Naive thymus-derived CD4-positive, alpha-beta T cell (primary cell): ENCODE measurements around the gene HDAC5. TPM values are rescaled to one million over a fixed set of nuclear protein-coding genes. Genes with fewer than 3 reads are reported as not detected.
"Not testable (repeated sequence)": the region's sequence is repeated elsewhere in the genome, so short reads cannot be mapped to it uniquely, and the experiment has no call there.

Source experiments
- ATAC-seq: fragments of 150-1000 bp; cut with Tn5 transposase; 2 replicates; pipeline ENCODE4 v1.10.0; 2021; ENCODE audit warnings: mild to moderate bottlenecking, moderate library complexity
- CTCF ChIA-PET: fragments of 350-600 bp; sonication (Branson Sonifier 250); formaldehyde crosslinking; loops from one replicate; lab custom pipeline; 2021; ENCODE audit warnings: antibody characterized with exemption; lab: Charles Lee
- POLR2A ChIA-PET: fragments of 350-600 bp; sonication (Branson Sonifier 250); formaldehyde crosslinking; loops from one replicate; lab custom pipeline; 2021; ENCODE audit warnings: antibody characterized with exemption, inconsistent platforms; lab: Charles Lee
- DNase-seq, 9 donors: peaks; one replicate each; pipeline versions ENCODE4 v3.0.0 to v3.0.0-alpha.2; 2020 to 2022; ENCODE audit warnings: mixed read lengths in 1 of 9
- H3K27ac ChIP-seq: one replicate; pipeline ENCODE4 v1.7.0; 2013; ENCODE audit warnings: mild to moderate bottlenecking, low read depth, low read length, moderate library complexity
- H3K27me3 ChIP-seq, 2 donors: one replicate each; pipeline ENCODE4 v1.7.0; 2013; ENCODE audit warnings: low read length in 2 of 2, mild to moderate bottlenecking in 2 of 2, moderate library complexity in 2 of 2; ENCODE audit not compliant: control insufficient read depth in 2 of 2, insufficient read depth in 2 of 2
- H3K36me3 ChIP-seq, 3 experiments: 1 replicate in 2 of 3; 2 replicates in 1 of 3; pipeline ENCODE4 v1.7.0; 2013; ENCODE audit warnings: low read length in 3 of 3, mild to moderate bottlenecking in 3 of 3, moderate library complexity in 1 of 3; ENCODE audit not compliant: insufficient read depth in 3 of 3, control insufficient read depth in 2 of 3
- H3K4me1 ChIP-seq, 2 donors: one replicate each; pipeline ENCODE4 v1.7.0; 2013; ENCODE audit warnings: low read length in 2 of 2, mild to moderate bottlenecking in 2 of 2, moderate library complexity in 1 of 2; ENCODE audit not compliant: control insufficient read depth in 2 of 2, insufficient read depth in 2 of 2
- H3K4me3 ChIP-seq: 2 replicates; pipeline ENCODE4 v1.7.0; 2013; ENCODE audit warnings: mild to moderate bottlenecking, low read length
- H3K9me3 ChIP-seq, 3 experiments: 1 replicate in 2 of 3; 2 replicates in 1 of 3; pipeline ENCODE4 v1.7.0; 2013; ENCODE audit warnings: low read length in 3 of 3; ENCODE audit not compliant: control insufficient read depth in 2 of 3
- H3K27ac Mint-ChIP-seq, 9 donors: one replicate each; pipeline ENCODE4 v1.8.0; 2020 to 2022; ENCODE audit warnings: mixed read lengths in 9 of 9, mild to moderate bottlenecking in 8 of 9, moderate library complexity in 5 of 9, inconsistent platforms in 2 of 9
- H3K27me3 Mint-ChIP-seq, 5 donors: one replicate each; pipeline ENCODE4 v1.8.0; 2021 to 2022; ENCODE audit warnings: mixed read lengths in 5 of 5, mild to moderate bottlenecking in 1 of 5
- H3K36me3 Mint-ChIP-seq, 5 donors: one replicate each; pipeline ENCODE4 v1.8.0; 2020 to 2022; ENCODE audit warnings: mixed read lengths in 5 of 5, mild to moderate bottlenecking in 3 of 5, inconsistent platforms in 1 of 5
- H3K4me1 Mint-ChIP-seq, 7 donors: one replicate each; pipeline ENCODE4 v1.8.0; 2020 to 2022; ENCODE audit warnings: mixed read lengths in 7 of 7, mild to moderate bottlenecking in 3 of 7, inconsistent platforms in 1 of 7
- H3K4me3 Mint-ChIP-seq, 10 donors: one replicate each; pipeline ENCODE4 v1.8.0; 2020 to 2022; ENCODE audit warnings: mild to moderate bottlenecking in 10 of 10, mixed read lengths in 10 of 10, moderate library complexity in 6 of 10, inconsistent platforms in 2 of 10
- H3K9me3 Mint-ChIP-seq, 11 donors: one replicate each; pipeline ENCODE4 v1.8.0; 2020 to 2022; ENCODE audit warnings: mixed read lengths in 11 of 11, mild to moderate bottlenecking in 4 of 11, inconsistent platforms in 1 of 11, moderate library complexity in 1 of 11
- intact Hi-C, 2 donors: fragments of 100-400 bp; cut with micrococcal nuclease; formaldehyde crosslinking; loops; one replicate each; pipeline ENCODE4 v1.15.1; 2023
- polyA plus RNA-seq, 2 donors: library from polyadenylated mRNA; unstranded; fragments of 300-500 nt; fragmentation: Illumina TruSeq; gene quantifications; one replicate each; pipeline ENCODE4 v1.2.3, GENCODE V29; 2021
- total RNA-seq, 6 experiments: library from RNA in 5 of 6; stranded (reverse) in 5 of 6; gene quantifications; 1 replicate in 5 of 6; 2 replicates in 1 of 6; pipeline ENCODE4 v1.2.3 and lab custom pipeline; 2021 to 2026

The HDAC5 gene
- total and polyA plus RNA-seq, 7 experiments from 2014 or later = 15.2 to 106 (median 67.1) TPM

DNA sequence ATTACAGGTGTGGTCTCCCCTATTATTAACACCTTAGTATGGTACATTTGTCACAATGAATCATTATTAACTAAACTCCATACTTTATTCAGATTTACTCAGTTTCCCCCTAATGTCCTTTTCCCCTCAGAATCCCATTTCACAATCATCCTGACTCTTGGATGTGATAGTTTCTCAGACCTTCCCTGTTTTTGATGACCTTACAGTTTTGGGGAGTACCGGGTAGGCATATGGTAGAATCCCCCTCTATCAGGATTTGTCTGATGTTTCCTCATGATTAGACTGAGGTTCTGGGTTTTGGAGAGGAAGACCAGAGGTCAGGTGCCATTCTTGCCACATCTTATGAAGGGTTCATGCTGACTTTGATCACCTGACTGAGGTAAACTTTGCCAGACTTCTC lies 41.0 kb upstream of the HDAC5 start:
- Histone ChIP-seq H3K4me1 (peaks cover 0 to 4% of the 10 kb centered on the region in 2 donors), H3K27me3 (no peaks in the 10 kb centered on the region), H3K4me3 (no peak overlapping the region), H3K27ac (no peak overlapping the region), H3K36me3 (no peaks in the 10 kb centered on the region), H3K9me3 (no peaks in the 10 kb centered on the region)
- no peak for DNase-seq
- H3K4me1 Mint-ChIP-seq = peaks cover 7 to 18% (median 12%) of the 10 kb centered on the region in 7 donors
- CTCF ChIA-PET = no interaction called here
- no peaks in the 10 kb centered on the region for H3K27me3 Mint-ChIP-seq
- no peaks in the 10 kb centered on the region for H3K9me3 Mint-ChIP-seq
- H3K36me3 Mint-ChIP-seq = peaks cover 0 to 5% (median 0%) of the 10 kb centered on the region in 5 donors
- H3K27ac Mint-ChIP-seq = no peak overlapping the region
- intact Hi-C loops = no loop called here
- ATAC-seq = no peak
- POLR2A ChIA-PET = no interaction called here
- no peak overlapping the region for H3K4me3 Mint-ChIP-seq

- H3K36me3 Mint-ChIP-seq = peaks cover 0 to 8% (median 0%) of the 10 kb centered on the region in 5 donors
- Histone ChIP-seq H3K27me3 (no peaks in the 10 kb centered on the region), H3K27ac (no peak overlapping the region), H3K4me3 (no peak overlapping the region), H3K36me3 (no peaks in the 10 kb centered on the region), H3K4me1 (no peaks in the 10 kb centered on the region), H3K9me3 (no peaks in the 10 kb centered on the region)
- H3K27me3 Mint-ChIP-seq = no peaks in the 10 kb centered on the region
- no peak for DNase-seq
- H3K4me3 Mint-ChIP-seq = no peak overlapping the region
- intact Hi-C loops = no loop called here
- ChIA-PET POLR2A (interaction anchor here (1.2 kb wide), 1 partner anchor 13 kb away, joined by 3 read pairs; no protein-coding TSS in a partner anchor), CTCF (interaction anchor here (0.6 kb wide), 1 partner anchor 205 kb away, joined by 4 read pairs; no protein-coding TSS in a partner anchor)
- H3K9me3 Mint-ChIP-seq = no peaks in the 10 kb centered on the region
- H3K27ac Mint-ChIP-seq = no peak overlapping the region
- no peaks in the 10 kb centered on the region for H3K4me1 Mint-ChIP-seq
- peak; percentile 45 for ATAC-seq
These were observed 36.2 kb upstream of the HDAC5 start for GRCh38 chr17:44159519-44160210.

- no peaks in the 10 kb centered on the region for H3K9me3 Mint-ChIP-seq
- H3K27ac ChIP-seq = no peak overlapping the region
- no peaks in the 10 kb centered on the region for H3K27me3 Mint-ChIP-seq
- no peaks in the 10 kb centered on the region for H3K4me1 ChIP-seq
- H3K4me3 Mint-ChIP-seq = no peak overlapping the region
- ChIA-PET POLR2A (interaction anchor here (0.5 to 0.6 kb wide), 2 partner anchors 86 to 137 kb away, joined by 4 to 5 read pairs; no protein-coding TSS in a partner anchor), CTCF (interaction anchor here (0.6 kb wide), 1 partner anchor 113 kb away, joined by 4 read pairs; no protein-coding TSS in a partner anchor)
- H3K9me3 ChIP-seq = no peaks in the 10 kb centered on the region
- no peak for DNase-seq
- H3K36me3 Mint-ChIP-seq = peaks cover 0 to 5% (median 0%) of the 10 kb centered on the region in 5 donors
- ATAC-seq = no peak
- no peaks in the 10 kb centered on the region for H3K36me3 ChIP-seq
- no peaks in the 10 kb centered on the region for H3K27me3 ChIP-seq
- H3K4me1 Mint-ChIP-seq = peaks cover 0 to 7% (median 0%) of the 10 kb centered on the region in 7 donors
- no peak overlapping the region for H3K4me3 ChIP-seq
- H3K27ac Mint-ChIP-seq = no peak overlapping the region
- intact Hi-C loops = no loop called here
These were observed 32.0 kb upstream of the HDAC5 start for GRCh38 chr17:44155488-44155887.

GRCh38 chr17:44152875-44153274 lies 29.4 kb upstream of the HDAC5 start:
- Mint-ChIP-seq H3K9me3 (no peaks in the 10 kb centered on the region), H3K4me3 (no peak overlapping the region), H3K4me1 (peaks cover 0 to 14% (median 0%) of the 10 kb centered on the region in 7 donors), H3K36me3 (peaks cover 0 to 9% (median 0%) of the 10 kb centered on the region in 5 donors), H3K27me3 (no peaks in the 10 kb centered on the region), H3K27ac (peak overlapping the region in 1 of 9 donors; percentile 9)
- ChIA-PET POLR2A (interaction anchor here (1.1 kb wide), 1 partner anchor 17 kb away, joined by 3 read pairs; the partner anchor contains the start of gene ASB16), CTCF (no interaction called here)
- H3K4me3 ChIP-seq = no peak overlapping the region
- DNase-seq = no peak
- ATAC-seq = no peak
- no peaks in the 10 kb centered on the region for H3K27me3 ChIP-seq
- H3K27ac ChIP-seq = no peak overlapping the region
- no peaks in the 10 kb centered on the region for H3K36me3 ChIP-seq
- intact Hi-C loops = no loop called here
- H3K4me1 ChIP-seq = no peaks in the 10 kb centered on the region
- no peaks in the 10 kb centered on the region for H3K9me3 ChIP-seq

DNA sequence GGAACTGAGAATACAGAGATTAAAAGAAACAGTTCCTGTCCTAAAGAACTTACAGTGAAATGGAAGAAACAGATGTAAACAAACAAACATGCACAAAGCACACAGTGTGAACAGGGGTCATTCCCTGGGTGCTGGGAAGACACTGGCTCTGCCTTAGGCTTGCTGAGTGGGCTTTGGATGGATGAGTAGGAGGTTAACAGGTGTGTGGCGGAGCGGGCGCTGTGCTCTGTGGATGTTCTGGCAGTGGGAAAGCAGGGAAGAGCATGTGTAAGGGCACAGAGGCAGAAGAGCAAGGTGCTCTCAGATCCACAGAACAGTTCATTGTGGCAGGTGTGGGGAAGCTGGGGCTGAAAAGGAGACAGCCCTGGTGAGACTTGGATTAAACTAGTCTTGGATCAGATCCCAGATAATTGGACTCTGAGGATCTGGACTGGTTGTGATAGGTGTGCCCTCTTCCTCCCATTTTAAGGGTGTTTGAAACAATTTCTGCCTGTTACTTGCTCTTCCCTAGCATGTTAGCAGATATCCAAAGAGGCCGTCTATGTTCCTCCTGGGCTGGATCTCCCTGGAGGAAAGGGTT lies 26.4 kb upstream of the HDAC5 start:
- Mint-ChIP-seq H3K36me3 (peaks cover 0 to 13% (median 0%) of the 10 kb centered on the region in 5 donors), H3K27me3 (no peaks in the 10 kb centered on the region), H3K4me1 (peaks cover 0 to 21% (median 0%) of the 10 kb centered on the region in 7 donors), H3K27ac (peak overlapping the region in 3 of 9 donors; percentile 44 to 77 (median 51)), H3K9me3 (no peaks in the 10 kb centered on the region), H3K4me3 (peak overlapping the region in 1 of 10 donors; percentile 5)
- DNase-seq (no peak), ATAC-seq (no peak)
- Histone ChIP-seq H3K27me3 (no peaks in the 10 kb centered on the region), H3K36me3 (no peaks in the 10 kb centered on the region), H3K27ac (no peak overlapping the region), H3K4me1 (no peaks in the 10 kb centered on the region), H3K9me3 (no peaks in the 10 kb centered on the region), H3K4me3 (no peak overlapping the region)
- ChIA-PET CTCF (no interaction called here), POLR2A (interaction anchor here (0.7 kb wide), 1 partner anchor 72 kb away, joined by 3 read pairs; no protein-coding TSS in a partner anchor)
- intact Hi-C loops = no loop called here

- intact Hi-C loops, DNase-seq, H3K27me3 Mint-ChIP-seq, H3K9me3 ChIP-seq, H3K36me3 Mint-ChIP-seq, H3K27ac Mint-ChIP-seq, H3K9me3 Mint-ChIP-seq, POLR2A ChIA-PET, H3K4me3 ChIP-seq, H3K4me1 ChIP-seq, H3K27me3 ChIP-seq, ATAC-seq, H3K4me3 Mint-ChIP-seq, H3K27ac ChIP-seq, H3K36me3 ChIP-seq: not testable (repeated sequence)
- CTCF ChIA-PET = interaction anchor here (1.0 to 1.5 kb wide), 3 partner anchors 19 to 107 kb away, joined by 3 to 4 read pairs (median 3); partner anchors contain the start of gene TMUB2
- H3K4me1 Mint-ChIP-seq = peaks cover 0 to 21% (median 0%) of the 10 kb centered on the region in 7 donors
These were observed 25.6 kb upstream of the HDAC5 start for GRCh38 chr17:44149066-44149465.
